HG02981 (cell line): Measurements from ENCODE around the gene SLC9A1.

Experiments used
- ATAC-seq: cut with Tn5 transposase; IDR thresholded peaks from one replicate; pipeline ENCODE4 v1.9.1; 2021; ENCODE audit warnings: mild to moderate bottlenecking, moderate library complexity; ENCODE audit not compliant: unreplicated experiment

SLC9A1 gene

DNA sequence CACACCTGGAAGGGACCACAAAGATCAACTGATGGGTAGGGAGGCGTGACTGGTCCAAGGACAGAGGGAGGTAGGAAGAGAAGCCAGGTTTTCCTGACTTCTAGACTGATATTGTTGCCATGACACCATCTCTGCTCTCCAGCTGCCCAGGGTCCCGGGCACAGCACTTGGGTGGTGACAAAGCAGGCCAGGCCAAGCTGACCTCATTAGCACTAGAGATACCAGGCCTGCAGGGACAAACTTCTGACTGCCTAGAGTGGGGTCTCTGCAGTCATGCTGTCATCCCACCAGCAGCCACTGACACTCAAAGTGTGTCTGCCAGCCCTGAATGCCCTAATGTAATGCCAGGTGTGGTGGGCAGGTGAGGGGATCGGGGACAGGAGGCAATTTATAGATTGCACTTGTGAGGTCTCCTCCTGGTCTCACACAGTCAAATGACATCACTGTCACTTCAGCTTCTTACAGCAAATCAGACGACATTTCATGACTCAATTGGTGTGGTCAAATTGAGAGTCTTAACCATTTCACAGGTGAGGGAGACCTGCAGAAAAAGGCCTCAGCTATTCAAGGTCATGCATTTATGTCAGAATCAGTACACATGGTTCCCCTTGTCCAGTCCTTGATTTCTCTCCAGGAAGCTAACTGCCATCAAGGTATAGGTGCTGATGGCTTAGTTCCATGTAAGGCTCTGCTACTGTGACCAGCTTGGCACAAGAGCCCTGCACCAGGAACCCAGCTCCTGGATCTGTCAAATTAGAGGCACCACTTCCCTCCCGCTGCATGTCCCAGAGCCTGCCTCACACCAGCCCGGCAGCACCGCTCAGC, 2.7 kb downstream of the SLC9A1 start:
- ATAC-seq = no peak

DNA sequence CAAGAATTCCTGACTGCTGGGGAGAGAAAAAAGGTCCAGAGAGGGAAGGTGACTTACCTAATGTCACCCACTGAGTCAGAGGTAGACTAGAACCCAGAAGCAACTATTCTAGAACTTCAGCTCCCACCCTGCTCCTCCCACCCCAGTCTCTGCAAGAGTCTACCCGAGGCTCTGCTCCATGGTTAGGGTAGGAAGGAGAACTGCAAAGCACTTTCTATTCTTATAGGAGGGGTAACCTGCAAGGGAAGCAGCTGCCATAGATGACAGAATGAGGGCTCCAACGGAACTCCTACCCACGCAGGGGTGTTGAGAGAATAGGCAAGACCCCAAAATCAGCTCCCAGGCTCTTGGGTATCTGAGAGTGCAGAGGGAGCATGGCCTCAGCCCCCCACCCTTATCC, 4.3 kb downstream of the SLC9A1 start:
- no peak for ATAC-seq

DNA sequence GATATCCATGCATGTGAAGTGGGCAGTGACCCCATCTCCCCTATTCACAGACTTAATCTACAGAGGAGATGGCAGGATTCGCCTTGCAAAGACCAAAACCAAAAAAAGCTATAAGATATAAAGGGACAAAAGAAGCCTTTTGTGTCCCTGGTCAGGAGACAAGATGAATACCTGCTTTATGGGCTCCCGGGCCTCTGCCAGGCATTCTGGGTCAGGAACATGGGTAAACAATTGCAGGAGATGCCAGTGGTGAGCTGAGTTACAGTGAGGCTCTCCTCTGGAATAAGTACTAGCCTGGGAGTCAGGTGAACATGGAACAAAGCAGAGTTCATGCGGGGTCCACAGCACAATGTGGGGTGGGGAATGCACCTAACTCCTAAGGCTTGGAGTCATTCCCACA, 4.7 kb downstream of the SLC9A1 start:
- no peak for ATAC-seq

DNA sequence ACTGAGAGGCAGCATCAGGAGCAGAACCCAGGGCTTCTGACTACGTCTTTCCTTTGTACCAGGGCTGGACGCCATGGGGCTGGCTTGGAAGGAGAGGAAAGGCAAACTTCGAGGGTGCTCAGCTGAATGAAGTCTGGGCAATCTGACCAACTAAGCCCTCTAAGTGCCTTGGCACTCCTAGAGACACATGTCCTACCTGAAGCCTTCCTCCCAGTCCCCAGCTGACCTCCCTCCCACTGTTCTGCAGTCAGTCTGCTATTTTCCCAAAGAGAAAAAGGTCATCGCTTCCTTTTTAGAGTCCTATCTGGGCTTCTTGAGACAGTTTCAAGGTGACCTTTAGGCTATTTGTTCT, 5.2 kb downstream of the SLC9A1 start:
- ATAC-seq = no peak

DNA sequence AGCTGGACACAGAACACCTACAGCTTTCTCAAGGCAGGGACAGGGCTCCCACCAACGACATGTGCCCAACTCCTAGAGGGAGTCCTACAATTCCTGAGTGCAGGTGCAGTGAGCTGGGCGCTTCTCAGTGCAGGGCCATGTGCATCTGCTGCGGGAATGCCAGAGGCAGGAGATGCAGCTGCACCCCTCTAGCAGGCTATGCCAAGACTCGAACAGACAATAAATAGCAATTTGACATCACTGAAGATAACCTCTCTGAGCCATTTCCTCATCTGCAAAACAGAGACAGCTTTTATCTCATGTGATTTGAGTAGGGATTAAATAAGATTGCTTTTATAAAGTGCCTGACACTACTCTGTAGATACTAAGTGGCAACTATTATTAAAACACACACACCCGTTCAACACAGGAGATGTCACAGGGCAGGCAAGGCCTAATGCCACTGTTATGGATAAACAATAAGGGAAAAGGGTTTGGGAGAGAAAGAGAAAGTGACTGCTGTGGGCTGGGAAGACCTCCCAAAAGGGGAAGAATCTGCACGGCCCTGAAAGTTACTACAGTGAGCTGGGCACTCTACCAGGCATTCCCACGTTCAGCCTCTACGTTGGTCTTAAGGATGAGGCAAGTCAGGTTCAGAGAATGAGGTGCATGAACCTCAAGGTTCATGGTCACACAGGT, 5.7 kb downstream of the SLC9A1 start:
- no peak for ATAC-seq

DNA sequence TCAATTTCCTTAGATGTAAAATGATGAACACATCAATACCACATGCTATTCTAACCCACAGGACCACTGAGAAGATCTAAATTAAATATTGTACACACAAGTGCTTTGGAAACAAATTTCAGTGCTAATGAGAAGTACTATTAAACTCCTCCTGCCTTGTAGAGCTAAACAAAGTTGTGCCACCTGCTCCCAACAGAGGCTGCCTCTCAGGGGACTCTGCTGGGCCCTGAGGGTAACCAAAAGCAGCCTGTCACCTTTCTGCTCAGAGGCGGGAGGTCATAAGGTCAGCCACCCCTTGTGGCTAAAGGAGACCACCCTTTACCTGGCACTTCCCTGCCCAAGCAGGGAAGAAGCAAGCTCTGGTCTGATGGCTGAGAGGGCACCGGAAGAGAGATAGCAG, 6.3 kb downstream of the SLC9A1 start:
- ATAC-seq = no peak

DNA sequence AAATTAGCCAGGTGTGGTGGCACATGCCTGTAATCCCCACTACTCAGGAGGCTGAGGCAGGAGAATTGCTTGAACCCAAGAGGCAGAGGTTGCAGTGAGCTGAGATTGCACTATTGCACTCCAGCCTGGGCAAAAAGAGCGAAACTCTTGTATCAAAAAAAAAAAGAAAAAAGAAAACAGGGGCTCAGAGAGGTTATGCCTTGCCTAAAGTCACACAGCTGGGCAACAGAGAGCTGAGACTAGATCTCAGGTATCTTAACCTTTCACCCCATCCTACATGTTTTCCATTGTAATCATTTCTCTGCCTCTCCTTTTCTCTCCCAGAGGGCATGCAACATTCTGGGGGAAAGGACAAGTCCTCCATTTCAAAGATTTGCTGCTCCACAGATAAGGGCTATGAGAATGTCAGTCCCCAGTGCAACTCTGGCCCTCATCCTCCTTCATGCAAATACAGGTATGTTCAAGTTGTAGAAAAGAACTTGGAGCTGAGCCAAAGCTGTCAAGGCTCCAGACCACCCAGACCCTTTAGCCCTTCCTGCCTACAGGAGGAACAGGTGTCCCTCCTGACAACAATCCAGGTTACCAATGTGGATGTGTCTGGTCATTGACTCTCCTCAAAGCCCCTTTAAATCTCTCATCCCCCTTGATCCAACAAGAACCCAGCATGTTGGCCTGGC, 6.9 kb downstream of the SLC9A1 start:
- ATAC-seq = no peak

DNA sequence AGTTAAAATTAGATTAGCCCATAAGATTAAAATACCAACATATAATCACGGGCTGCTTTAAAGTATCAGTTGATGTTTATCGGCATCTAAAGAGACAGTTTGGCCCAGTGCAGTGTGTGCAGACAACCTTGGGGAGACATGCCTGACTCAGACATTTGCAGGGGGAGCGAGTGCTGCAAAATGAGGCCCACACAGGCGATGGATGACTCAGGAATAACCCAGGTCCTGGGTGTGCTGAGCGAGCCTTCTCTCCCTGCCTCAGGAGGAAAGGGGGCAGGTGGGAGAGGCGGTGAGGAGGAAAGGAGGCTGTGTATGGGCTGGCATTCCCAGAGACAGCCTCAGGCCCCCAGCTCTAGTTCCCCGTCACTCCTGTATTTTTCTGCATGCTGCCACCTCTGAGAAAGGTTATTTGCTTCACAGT, 9.0 kb downstream of the SLC9A1 start:
- no peak for ATAC-seq

DNA sequence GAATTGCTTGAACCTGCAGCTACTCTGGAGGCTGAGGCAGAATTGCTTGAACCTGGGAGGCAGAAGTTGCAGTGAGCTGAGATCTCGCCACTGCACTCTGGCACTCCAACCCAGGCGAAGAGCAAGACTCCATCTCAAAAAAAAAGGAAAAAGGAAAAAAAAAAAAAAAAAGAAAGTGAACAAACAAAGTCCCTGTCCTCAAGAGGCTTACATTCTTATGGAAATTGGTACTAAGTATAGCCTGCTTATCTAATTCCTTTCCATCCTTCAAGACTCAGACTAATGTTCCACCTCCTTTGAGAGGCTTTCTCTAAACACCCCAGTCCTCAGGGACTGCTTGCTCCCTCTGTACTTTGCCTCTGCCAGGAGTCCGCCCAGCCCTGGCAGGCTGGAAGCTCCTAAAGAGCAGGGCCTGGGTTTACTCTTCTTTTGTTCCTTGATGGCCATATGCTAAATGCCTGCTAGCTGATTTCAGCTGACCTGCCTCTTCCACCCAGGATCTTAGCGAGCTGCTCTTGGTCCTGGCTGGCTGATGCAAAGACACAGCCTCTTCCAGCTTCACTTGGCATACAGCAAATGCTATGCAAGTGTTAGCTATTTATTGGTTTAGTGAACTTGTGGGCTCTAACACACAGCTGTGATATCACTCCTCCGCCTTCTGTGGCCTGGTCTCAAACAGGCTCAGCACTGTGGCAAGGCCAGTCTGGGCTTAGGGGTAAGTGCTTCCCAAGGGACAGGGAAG, 9.8 kb downstream of the SLC9A1 start:
- ATAC-seq = no peak

DNA sequence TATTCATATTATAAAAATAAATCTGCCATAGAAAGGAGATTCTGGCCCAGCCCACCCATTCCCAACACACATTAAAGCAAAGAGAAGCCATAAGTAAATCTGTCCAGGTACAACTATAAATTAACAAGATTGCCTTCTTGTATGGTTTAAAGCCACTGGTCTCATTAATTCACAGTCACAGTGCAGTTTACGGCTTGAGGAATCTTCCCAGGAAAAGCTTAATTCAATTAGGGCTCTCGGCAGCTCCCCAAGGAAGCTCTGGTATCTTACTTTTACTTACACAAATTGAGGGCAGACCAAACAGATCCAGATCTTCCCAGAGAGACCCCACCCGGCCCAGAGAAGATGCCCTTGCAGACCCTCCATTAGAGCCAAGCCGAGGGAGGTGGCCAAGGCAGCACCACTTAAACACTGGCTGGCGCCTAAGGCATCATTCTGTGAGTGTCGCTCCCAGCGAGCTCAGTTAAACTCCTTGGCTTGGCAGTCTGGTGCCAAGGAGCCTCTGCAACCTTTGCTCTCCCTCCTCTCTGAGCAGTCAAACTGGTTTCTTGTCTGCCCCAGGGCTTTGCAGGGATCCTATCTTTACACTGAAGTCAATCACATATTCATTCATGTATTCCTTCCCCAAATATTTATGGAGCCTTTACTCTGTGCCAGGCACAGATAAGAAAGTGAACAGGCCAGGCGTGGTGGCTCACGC, 10.7 kb downstream of the SLC9A1 start:
- ATAC-seq = no peak

DNA sequence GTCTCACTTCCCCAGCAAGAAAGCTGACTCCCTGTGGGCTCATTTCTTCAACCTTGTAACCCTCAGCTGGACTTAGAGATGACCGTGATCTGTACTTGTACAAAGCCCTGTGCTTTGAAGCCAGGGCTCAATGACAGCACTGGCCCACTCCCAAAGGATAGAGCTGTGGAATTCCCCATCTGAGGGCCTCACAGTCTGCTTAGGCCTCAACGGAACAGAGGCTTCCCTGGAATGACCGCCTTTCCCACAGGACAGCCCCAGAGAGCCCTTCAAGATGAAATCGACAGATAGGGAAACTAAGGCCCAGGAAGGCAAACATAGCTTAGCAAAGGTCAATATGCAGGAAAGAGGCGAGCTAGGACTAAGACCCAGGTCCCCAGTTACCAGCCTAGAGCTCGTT, 11.5 kb downstream of the SLC9A1 start:
- no peak for ATAC-seq

DNA sequence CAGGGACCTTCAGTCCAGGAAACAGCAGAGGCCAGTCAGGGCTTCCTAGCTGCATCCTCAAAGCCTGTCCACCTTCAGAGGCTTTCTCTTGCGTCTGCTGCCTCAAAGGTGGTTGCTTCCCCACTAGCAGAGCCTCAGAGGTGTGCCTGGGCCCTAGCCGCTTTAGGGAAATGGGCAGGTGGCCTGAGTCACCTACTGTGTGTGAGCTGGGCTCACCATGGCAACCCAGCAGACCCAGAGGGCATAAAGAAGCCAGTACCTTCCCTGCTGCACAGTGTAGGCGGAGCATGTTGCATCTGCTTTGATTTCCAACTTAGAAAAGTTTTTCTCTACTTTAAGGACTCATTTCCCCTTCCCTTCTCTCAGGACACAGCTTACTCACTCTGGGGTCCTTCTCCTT, 12.5 kb downstream of the SLC9A1 start:
- no peak for ATAC-seq

DNA sequence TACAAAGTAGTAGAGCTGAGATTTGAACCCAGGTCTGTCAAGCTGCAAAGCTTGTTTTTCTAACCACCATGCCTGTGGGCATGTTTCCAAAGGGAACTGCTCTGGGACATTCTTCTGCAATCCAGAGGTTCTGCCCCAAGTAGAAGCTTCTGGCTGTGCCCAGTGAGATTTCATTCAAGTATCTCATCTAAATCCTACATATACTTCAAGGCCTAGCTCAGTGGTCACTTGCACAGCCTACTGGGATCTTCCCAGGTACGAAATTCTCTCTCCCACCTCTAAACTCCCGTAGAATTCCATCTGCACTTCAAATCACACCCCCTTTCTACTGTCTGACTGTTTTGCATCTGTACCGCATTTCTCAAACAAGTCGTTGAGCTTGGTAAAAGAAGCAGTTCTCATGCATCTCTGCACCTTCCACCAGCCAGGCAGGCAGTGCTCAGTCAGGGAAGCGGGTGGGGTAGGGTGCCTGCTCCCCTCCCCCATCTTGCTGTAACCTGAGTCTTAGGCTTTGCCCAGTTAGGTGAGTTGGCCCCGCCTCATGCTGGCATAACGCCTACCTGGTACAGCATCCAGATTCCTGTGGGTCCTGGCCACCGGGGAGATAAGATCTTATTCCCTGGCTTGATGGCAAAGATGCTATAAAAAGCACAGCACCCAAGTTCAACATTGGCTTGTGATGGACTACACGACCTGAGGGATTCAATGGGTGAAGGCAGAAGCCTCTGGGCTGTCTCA, 13.5 kb downstream of the SLC9A1 start:
- ATAC-seq = no peak

DNA sequence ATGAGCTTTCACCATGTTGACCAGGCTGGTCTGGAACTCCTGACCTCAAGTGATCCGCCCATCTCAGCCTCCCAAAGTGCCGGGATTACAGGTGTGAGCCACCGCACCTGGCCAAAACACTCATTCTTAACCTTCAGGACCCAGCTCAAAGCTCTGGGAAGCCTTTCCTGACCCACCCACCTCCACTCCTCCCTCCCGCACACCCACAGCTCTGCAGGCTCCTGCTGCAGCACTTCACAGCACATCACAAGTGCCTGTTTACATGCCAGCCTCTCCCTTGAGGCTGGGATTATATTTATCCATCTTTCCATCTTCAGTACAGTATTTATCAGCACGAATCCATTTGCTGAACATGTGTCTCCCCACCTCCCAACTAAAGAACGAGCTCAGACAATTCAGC, 14.9 kb downstream of the SLC9A1 start:
- ATAC-seq = no peak

DNA sequence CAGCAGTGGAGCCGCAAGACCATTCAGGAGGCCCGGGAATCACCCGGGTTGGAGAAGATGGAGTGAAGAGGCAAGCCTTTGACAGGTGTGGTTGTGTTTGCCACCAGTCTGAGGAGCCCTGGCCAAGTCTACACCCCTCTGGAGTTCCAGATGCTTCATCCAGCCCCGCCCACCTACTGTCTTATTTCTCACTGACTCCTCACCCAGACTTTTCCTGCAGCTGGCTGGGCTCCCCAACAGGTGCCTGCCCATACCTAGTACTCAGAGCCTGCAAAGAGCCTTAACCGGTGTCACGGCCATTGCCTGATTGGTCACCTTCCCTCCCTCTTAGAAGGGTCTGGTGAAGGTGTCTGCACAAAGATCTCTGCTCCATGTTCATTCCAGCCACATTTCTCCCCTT, 16.0 kb downstream of the SLC9A1 start:
- ATAC-seq = no peak

DNA sequence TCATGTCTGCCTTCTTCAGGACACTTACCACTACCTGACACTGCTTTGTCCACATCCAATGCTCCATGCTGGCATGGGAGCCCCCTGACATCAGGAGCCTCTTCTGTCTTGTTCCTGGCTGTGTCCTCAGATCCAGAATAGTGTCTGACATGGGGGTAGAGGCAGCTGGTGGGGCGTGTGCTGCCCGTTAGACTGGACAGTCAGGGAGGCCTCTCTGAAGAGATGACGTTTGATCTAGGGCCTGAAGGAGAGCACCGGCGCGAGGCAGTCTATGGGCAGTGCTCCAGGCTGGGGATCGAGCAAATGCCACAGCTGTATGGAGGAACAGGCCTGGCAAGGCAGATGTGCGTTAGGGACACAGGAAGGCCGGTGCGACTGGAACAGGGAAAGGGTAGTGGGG, 16.6 kb downstream of the SLC9A1 start:
- ATAC-seq = no peak

DNA sequence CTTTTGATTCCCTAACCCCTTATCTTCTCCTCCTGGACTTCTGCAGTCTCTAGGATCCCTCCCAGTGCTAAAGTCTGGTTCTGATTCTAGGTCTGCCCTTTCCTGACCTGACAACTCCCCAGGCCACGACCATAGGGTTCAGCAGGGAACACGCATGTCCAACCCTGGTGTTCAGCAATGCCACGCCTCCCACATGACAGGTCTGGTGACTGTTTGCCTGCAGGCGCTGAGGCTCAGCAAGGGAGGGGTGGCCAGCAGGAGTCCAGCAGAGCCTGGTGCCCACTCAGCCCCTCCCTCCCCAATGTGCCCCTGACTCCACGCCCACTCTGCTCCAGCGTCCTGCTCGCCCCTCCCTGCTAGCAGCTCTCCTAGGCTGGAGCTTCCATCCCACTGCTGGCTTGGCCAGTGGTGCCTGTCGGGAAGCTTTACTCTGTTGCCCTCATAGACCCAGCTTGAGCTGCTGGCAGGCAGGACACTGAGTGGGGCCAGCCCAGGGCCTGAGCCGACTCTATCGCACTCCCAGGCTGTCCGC, 17.3 kb downstream of the SLC9A1 start:
- no peak for ATAC-seq

DNA sequence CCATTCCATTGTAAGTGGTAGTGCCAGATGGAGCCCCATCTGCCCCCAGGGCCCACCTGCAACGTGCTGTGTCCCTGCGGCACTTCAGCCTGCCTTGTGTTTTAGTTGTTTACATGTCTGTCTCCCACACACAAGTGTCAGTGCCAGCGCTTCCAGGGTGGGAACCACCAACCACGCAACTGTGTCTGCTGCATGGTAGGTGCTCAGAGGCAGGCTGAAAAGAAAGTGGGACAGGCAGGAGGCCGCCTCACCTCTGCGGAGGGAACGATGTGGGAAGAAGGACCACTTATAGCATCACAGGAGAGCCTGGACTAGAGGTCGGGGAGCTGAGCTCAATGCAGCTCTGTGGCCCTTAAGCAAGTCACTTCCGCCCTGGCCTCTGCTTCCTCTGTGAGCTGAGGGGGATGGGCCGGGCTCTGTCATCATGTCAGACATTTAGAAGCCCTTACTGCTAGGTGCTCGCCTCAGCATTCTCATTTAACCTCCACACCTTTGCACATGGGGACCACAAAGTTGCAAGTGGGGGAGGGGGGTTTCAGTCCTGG, 17.9 kb downstream of the SLC9A1 start:
- no peak for ATAC-seq

DNA sequence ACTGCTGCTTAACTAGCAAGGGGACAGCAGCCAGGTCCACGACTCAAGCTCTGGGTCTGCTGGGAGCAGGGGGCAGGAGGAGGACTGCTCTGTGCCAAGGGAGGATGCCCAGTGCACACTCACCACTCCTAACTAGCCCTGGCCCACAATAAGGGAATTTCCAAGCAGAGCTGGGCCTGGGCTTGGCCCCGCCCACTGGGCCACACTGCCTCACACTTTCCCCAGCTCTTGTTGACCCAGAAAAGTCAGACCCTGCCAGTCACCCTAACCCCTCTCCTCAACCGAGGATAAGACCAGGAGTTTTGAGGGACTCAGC, 18.7 kb downstream of the SLC9A1 start:
- ATAC-seq = no peak
